H1 (cell line): ENCODE results near the gene PIAS1.

Source experiments
- CHD1 ChIP-seq: IDR thresholded peaks from 2 replicates; pipeline ENCODE4 v1.6.1; 2012; ENCODE audit warnings: low read depth, low read length, improper control_type of control experiment
- CTCF ChIP-seq, 3 experiments: IDR thresholded peaks; 1 replicate in 2 of 3; 2 replicates in 1 of 3; pipeline versions ENCODE4 v1.5.1 to v1.6.1; 2011; ENCODE audit warnings: low read length in 3 of 3, mild to moderate bottlenecking in 3 of 3, inconsistent platforms in 2 of 3, low read depth in 1 of 3, moderate library complexity in 1 of 3; ENCODE audit not compliant: insufficient read depth in 1 of 3; ENCODE audit errors: control extremely low read depth in 1 of 3
- EGR1 ChIP-seq: IDR thresholded peaks from 2 replicates; pipeline ENCODE4 v1.6.1; 2011; ENCODE audit warnings: low read depth, low read length, borderline replicate concordance
- EZH2 ChIP-seq: fragments of 200-600 bp; sonication (generic); IDR thresholded peaks from 2 replicates; pipeline ENCODE4 v1.7.1; 2012; ENCODE audit warnings: low read depth, mild to moderate bottlenecking, moderate library complexity, low read length, inconsistent platforms; ENCODE audit not compliant: severe bottlenecking
- GABPA ChIP-seq: IDR thresholded peaks from 2 replicates; pipeline ENCODE4 v1.6.1; 2011; ENCODE audit warnings: mild to moderate bottlenecking, low read length, moderate library complexity, borderline replicate concordance; ENCODE audit not compliant: insufficient read depth
- NANOG ChIP-seq: IDR thresholded peaks from 2 replicates; pipeline ENCODE4 v1.6.1; 2011; ENCODE audit warnings: low read length, low read depth, mild to moderate bottlenecking, inconsistent platforms; ENCODE audit not compliant: insufficient read depth, poor library complexity, severe bottlenecking
- POLR2A ChIP-seq, 2 experiments: IDR thresholded peaks; 1 replicate in 1 of 2; 2 replicates in 1 of 2; pipeline ENCODE4 v1.6.1; 2011; ENCODE audit warnings: low read depth in 2 of 2, low read length in 2 of 2, mild to moderate bottlenecking in 2 of 2; ENCODE audit errors: control extremely low read depth in 1 of 2
- POLR2AphosphoS5 ChIP-seq: IDR thresholded peaks from 2 replicates; pipeline ENCODE4 v1.6.1; 2011; ENCODE audit warnings: low read depth, low read length
- RAD21 ChIP-seq, 2 experiments: IDR thresholded peaks in 1 of 2; conservative IDR thresholded peaks in 1 of 2; 2 replicates each; pipeline ENCODE4 v1.6.1; 2011; ENCODE audit warnings: low read depth in 2 of 2, low read length in 2 of 2, improper control_type of control experiment in 1 of 2, inconsistent platforms in 1 of 2, mild to moderate bottlenecking in 1 of 2, moderate library complexity in 1 of 2
- YY1 ChIP-seq: IDR thresholded peaks from 2 replicates; pipeline ENCODE4 v1.6.1; 2011; ENCODE audit warnings: low read depth, mild to moderate bottlenecking, low read length
- TF ChIP-seq, protein P1 (sequence below): fragments of 300-600 bp; sonication (generic); IDR thresholded peaks from 2 replicates; pipeline ENCODE4 v1.7.1; 2012; ENCODE audit warnings: low read length, moderate library complexity, mild to moderate bottlenecking, inconsistent platforms; ENCODE audit not compliant: insufficient replicate concordance

GRCh38 chr15:68232937-68233336 is 178.8 kb downstream of the PIAS1 start:
- TF ChIP-seq EZH2 (no peak), CHD1 (no peak), POLR2A (IDR thresholded peaks at IDR 0.05; ENCODE audit: control extremely low read depth in 1 of 2, low read depth in 2 of 2, low read length in 2 of 2) (no peak), NANOG (no peak), POLR2AphosphoS5 (no peak), CTCF (IDR thresholded peaks at IDR 0.05; ENCODE audit: control extremely low read depth in 1 of 3, insufficient read depth in 1 of 3, low read depth in 1 of 3, low read length in 3 of 3) (no peak), EGR1 (no peak), YY1 (no peak), GABPA (no peak), RAD21 (IDR thresholded peaks at IDR 0.05 in 1 of 2, conservative IDR thresholded peaks at IDR 0.05 in 1 of 2; ENCODE audit: low read depth in 2 of 2, low read length in 2 of 2) (no peak)
- TF ChIP-seq, protein P1, sequence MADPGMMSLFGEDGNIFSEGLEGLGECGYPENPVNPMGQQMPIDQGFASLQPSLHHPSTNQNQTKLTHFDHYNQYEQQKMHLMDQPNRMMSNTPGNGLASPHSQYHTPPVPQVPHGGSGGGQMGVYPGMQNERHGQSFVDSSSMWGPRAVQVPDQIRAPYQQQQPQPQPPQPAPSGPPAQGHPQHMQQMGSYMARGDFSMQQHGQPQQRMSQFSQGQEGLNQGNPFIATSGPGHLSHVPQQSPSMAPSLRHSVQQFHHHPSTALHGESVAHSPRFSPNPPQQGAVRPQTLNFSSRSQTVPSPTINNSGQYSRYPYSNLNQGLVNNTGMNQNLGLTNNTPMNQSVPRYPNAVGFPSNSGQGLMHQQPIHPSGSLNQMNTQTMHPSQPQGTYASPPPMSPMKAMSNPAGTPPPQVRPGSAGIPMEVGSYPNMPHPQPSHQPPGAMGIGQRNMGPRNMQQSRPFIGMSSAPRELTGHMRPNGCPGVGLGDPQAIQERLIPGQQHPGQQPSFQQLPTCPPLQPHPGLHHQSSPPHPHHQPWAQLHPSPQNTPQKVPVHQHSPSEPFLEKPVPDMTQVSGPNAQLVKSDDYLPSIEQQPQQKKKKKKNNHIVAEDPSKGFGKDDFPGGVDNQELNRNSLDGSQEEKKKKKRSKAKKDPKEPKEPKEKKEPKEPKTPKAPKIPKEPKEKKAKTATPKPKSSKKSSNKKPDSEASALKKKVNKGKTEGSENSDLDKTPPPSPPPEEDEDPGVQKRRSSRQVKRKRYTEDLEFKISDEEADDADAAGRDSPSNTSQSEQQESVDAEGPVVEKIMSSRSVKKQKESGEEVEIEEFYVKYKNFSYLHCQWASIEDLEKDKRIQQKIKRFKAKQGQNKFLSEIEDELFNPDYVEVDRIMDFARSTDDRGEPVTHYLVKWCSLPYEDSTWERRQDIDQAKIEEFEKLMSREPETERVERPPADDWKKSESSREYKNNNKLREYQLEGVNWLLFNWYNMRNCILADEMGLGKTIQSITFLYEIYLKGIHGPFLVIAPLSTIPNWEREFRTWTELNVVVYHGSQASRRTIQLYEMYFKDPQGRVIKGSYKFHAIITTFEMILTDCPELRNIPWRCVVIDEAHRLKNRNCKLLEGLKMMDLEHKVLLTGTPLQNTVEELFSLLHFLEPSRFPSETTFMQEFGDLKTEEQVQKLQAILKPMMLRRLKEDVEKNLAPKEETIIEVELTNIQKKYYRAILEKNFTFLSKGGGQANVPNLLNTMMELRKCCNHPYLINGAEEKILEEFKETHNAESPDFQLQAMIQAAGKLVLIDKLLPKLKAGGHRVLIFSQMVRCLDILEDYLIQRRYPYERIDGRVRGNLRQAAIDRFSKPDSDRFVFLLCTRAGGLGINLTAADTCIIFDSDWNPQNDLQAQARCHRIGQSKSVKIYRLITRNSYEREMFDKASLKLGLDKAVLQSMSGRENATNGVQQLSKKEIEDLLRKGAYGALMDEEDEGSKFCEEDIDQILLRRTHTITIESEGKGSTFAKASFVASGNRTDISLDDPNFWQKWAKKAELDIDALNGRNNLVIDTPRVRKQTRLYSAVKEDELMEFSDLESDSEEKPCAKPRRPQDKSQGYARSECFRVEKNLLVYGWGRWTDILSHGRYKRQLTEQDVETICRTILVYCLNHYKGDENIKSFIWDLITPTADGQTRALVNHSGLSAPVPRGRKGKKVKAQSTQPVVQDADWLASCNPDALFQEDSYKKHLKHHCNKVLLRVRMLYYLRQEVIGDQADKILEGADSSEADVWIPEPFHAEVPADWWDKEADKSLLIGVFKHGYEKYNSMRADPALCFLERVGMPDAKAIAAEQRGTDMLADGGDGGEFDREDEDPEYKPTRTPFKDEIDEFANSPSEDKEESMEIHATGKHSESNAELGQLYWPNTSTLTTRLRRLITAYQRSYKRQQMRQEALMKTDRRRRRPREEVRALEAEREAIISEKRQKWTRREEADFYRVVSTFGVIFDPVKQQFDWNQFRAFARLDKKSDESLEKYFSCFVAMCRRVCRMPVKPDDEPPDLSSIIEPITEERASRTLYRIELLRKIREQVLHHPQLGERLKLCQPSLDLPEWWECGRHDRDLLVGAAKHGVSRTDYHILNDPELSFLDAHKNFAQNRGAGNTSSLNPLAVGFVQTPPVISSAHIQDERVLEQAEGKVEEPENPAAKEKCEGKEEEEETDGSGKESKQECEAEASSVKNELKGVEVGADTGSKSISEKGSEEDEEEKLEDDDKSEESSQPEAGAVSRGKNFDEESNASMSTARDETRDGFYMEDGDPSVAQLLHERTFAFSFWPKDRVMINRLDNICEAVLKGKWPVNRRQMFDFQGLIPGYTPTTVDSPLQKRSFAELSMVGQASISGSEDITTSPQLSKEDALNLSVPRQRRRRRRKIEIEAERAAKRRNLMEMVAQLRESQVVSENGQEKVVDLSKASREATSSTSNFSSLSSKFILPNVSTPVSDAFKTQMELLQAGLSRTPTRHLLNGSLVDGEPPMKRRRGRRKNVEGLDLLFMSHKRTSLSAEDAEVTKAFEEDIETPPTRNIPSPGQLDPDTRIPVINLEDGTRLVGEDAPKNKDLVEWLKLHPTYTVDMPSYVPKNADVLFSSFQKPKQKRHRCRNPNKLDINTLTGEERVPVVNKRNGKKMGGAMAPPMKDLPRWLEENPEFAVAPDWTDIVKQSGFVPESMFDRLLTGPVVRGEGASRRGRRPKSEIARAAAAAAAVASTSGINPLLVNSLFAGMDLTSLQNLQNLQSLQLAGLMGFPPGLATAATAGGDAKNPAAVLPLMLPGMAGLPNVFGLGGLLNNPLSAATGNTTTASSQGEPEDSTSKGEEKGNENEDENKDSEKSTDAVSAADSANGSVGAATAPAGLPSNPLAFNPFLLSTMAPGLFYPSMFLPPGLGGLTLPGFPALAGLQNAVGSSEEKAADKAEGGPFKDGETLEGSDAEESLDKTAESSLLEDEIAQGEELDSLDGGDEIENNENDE = no peak
